HepG2 (cell line): ENCODE measurements around the gene EPSTI1. TPM values are rescaled to one million over a fixed set of nuclear protein-coding genes. Genes with fewer than 3 reads are reported as not detected.

Source experiments
- ATAC-seq: fragments of 200-7000 bp; cut with Tn5 transposase; 3 replicates; pipeline ENCODE4 v1.9.1; 2020; ENCODE audit warnings: mild to moderate bottlenecking, moderate library complexity
- BruUV-seq: library from RNA; stranded (reverse); fragments of 400-500 nt; replicated peaks from 2 replicates; lab custom pipeline; 2021; lab: Mats Ljungman, UMichigan
- CTCF ChIA-PET: fragments of 300-600 bp; formaldehyde crosslinking; extraction: SDS; loops from one replicate; lab custom pipeline; 2021; ENCODE audit warnings: low total read pairs, inconsistent platforms, low intra/inter-chr PET ratio; lab: Yijun Ruan, JAX
- POLR2A ChIA-PET: fragments of 350-600 bp; sonication (Branson Sonifier 250); formaldehyde crosslinking; loops from one replicate; lab custom pipeline; 2020; ENCODE audit warnings: antibody characterized with exemption, inconsistent platforms; lab: Yijun Ruan, JAX
- DNase-seq: peaks from one replicate; pipeline ENCODE4 v3.0.0-alpha.2; 2015; ENCODE audit warnings: low spot score
- FAIRE-seq: peaks from 3 replicates; lab custom pipeline; 2011; peaks lifted over from hg19 to GRCh38; lab: Jason Lieb, UNC
- H2AFZ ChIP-seq: one replicate; pipeline ENCODE4 v1.6.1; 2011; ENCODE audit warnings: low read length, inconsistent platforms
- H3K27ac ChIP-seq: fragments of 300-600 bp; 3 replicates; pipeline ENCODE4 v1.8.0; 2011; ENCODE audit warnings: mixed run types, mild to moderate bottlenecking, mixed read lengths, low read length, inconsistent platforms; ENCODE audit not compliant: insufficient read depth; ENCODE audit errors: extremely low read length
- H3K27me3 ChIP-seq, 2 experiments: fragments of 200-600 bp in 1 of 2; 2 replicates in 1 of 2; 3 replicates in 1 of 2; pipeline versions ENCODE4 v1.6.0 to v1.8.0; 2011; ENCODE audit warnings: low read length in 2 of 2, mild to moderate bottlenecking in 2 of 2, moderate library complexity in 2 of 2, inconsistent platforms in 1 of 2; ENCODE audit not compliant: insufficient read depth in 2 of 2, control insufficient read depth in 1 of 2
- H3K36me3 ChIP-seq, 2 experiments: fragments of 200-600 bp in 1 of 2; replicated peaks in 1 of 2; 2 replicates in 1 of 2; 3 replicates in 1 of 2; pipeline versions ENCODE4 v1.5.1 to v1.8.0; 2011; ENCODE audit warnings: low read length in 2 of 2, inconsistent platforms in 1 of 2; ENCODE audit not compliant: insufficient read depth in 2 of 2, control insufficient read depth in 1 of 2
- H3K4me1 ChIP-seq: 2 replicates; pipeline ENCODE4 v1.5.1; 2012; ENCODE audit warnings: low read length, inconsistent platforms; ENCODE audit not compliant: insufficient read depth
- H3K4me2 ChIP-seq: 2 replicates; pipeline ENCODE4 v1.6.0; 2011; ENCODE audit warnings: low read depth, low read length, inconsistent platforms
- H3K4me3 ChIP-seq, 3 experiments: fragments of 200-600 bp in 1 of 3; sonication (generic), shearing (Covaris generic) in 1 of 3; replicated peaks in 1 of 3; 2 replicates each; pipeline ENCODE4 v1.5.1; 2011 to 2016; ENCODE audit warnings: low read length in 3 of 3, inconsistent platforms in 2 of 3, low read depth in 2 of 3, mild to moderate bottlenecking in 2 of 3, control low read depth in 1 of 3, mixed read lengths in 1 of 3; ENCODE audit not compliant: insufficient read depth in 1 of 3
- H3K79me2 ChIP-seq: one replicate; pipeline ENCODE4 v1.6.1; 2011; ENCODE audit warnings: low read length, inconsistent platforms; ENCODE audit not compliant: insufficient read depth
- H3K9ac ChIP-seq: 2 replicates; pipeline ENCODE4 v1.6.0; 2011; ENCODE audit warnings: mild to moderate bottlenecking, low read depth, low read length, inconsistent platforms; ENCODE audit not compliant: insufficient read depth
- H3K9me3 ChIP-seq: 2 replicates; pipeline ENCODE4 v1.5.1; 2012; ENCODE audit warnings: mild to moderate bottlenecking, low read length
- H4K20me1 ChIP-seq: 2 replicates; pipeline ENCODE4 v1.6.0; 2011; ENCODE audit warnings: inconsistent platforms, mild to moderate bottlenecking, low read length, moderate library complexity; ENCODE audit not compliant: insufficient read depth
- ARHGAP35 ChIP-seq: sonication (generic); formaldehyde crosslinking; IDR thresholded peaks from 2 replicates; pipeline ENCODE4 v1.9.0; 2022; ENCODE audit warnings: mild to moderate bottlenecking, inconsistent platforms, moderate library complexity, missing genetic modification reagents, borderline replicate concordance
- CHD2 ChIP-seq: IDR thresholded peaks from 2 replicates; pipeline ENCODE4 v1.6.1; 2011; ENCODE audit warnings: low read depth, low read length, improper control_type of control experiment
- DMTF1 ChIP-seq: sonication (generic); formaldehyde crosslinking; IDR thresholded peaks from 2 replicates; pipeline ENCODE4 v1.4.0; 2020; ENCODE audit warnings: mild to moderate bottlenecking, missing genetic modification reagents
- DZIP1 ChIP-seq: sonication (generic); formaldehyde crosslinking; IDR thresholded peaks from 2 replicates; pipeline ENCODE4 v1.5.0; 2020; ENCODE audit warnings: mild to moderate bottlenecking, missing genetic modification reagents
- FOXM1 ChIP-seq: sonication (generic); formaldehyde crosslinking; IDR thresholded peaks from 2 replicates; pipeline ENCODE4 v1.5.0; 2020; ENCODE audit warnings: missing genetic modification reagents
- ONECUT2 ChIP-seq: sonication (generic); formaldehyde crosslinking; IDR thresholded peaks from 2 replicates; pipeline ENCODE4 v1.4.0; 2020; ENCODE audit warnings: missing genetic modification reagents
- TBL1XR1 ChIP-seq: fragments of 150-350 bp; IDR thresholded peaks from 2 replicates; pipeline ENCODE4 v1.6.1; 2014; ENCODE audit warnings: borderline replicate concordance, low read length; ENCODE audit not compliant: partially characterized antibody
- THAP8 ChIP-seq: sonication (generic); formaldehyde crosslinking; IDR thresholded peaks from 2 replicates; pipeline ENCODE4 v1.5.1; 2020; ENCODE audit warnings: missing genetic modification reagents, mild to moderate bottlenecking, borderline replicate concordance
- ZC3H13 ChIP-seq: sonication (generic); formaldehyde crosslinking; IDR thresholded peaks from 2 replicates; pipeline ENCODE4 v1.8.1; 2023; ENCODE audit warnings: mild to moderate bottlenecking, missing genetic modification reagents, moderate library complexity
- ZFP41 ChIP-seq: sonication (generic); formaldehyde crosslinking; IDR thresholded peaks from 2 replicates; pipeline ENCODE4 v1.4.0; 2020; ENCODE audit warnings: mild to moderate bottlenecking, missing genetic modification reagents, borderline replicate concordance
- ZNF280B ChIP-seq: sonication (generic); formaldehyde crosslinking; IDR thresholded peaks from 2 replicates; pipeline ENCODE4 v1.5.0; 2020; ENCODE audit warnings: missing genetic modification reagents, mild to moderate bottlenecking, borderline replicate concordance
- ZNF496 ChIP-seq: sonication (generic); formaldehyde crosslinking; IDR thresholded peaks from 2 replicates; pipeline ENCODE4 v1.8.1; 2023; ENCODE audit warnings: mild to moderate bottlenecking, moderate library complexity, missing genetic modification reagents; ENCODE audit not compliant: insufficient replicate concordance
- WGBS: methylation state at CpG from one replicate; pipeline ENCODE4 v1.1.6; 2017; ENCODE audit warnings: low lambda C conversion rate; 5-methylcytosine and 5-hydroxymethylcytosine counted together
- in situ Hi-C: cut with HindIII; loops from 2 replicates; pipeline ENCODE4 v1.10.0; 2017; ENCODE audit warnings: low pct_unique_long_range_greater_than_20kb; ENCODE audit not compliant: extremely low pct_ligation_motif_present
- intact Hi-C: fragments of 100-400 bp; cut with micrococcal nuclease; formaldehyde crosslinking; loops from one replicate; pipeline ENCODE4 v1.10.0; 2022; ENCODE audit not compliant: unreplicated experiment
- polyA plus RNA-seq, 8 experiments: library from polyadenylated mRNA; depleted of rRNA in 3 of 8; stranded (reverse) in 7 of 8; unstranded in 1 of 8; fragments of >200 nt; fragmentation: Illumina TruSeq in 4 of 8; extraction: Trizol in 4 of 8; gene quantifications; 2 replicates each; pipeline versions ENCODE4 v1.2.1 to v1.2.3, GENCODE V29; 2011 to 2016; ENCODE audit warnings: low read depth in 4 of 8, missing spikeins in 1 of 8, mixed read lengths in 1 of 8; ENCODE audit not compliant: insufficient read depth in 1 of 8
- total RNA-seq, 5 experiments: library from RNA; depleted of rRNA; stranded (reverse); fragments of >200 nt; fragmentation: Illumina TruSeq; extraction: Trizol; gene quantifications; 2 replicates each; pipeline ENCODE4 v1.2.3, GENCODE V29; 2016; ENCODE audit warnings: low read depth in 1 of 5

EPSTI1 gene
- total and polyA plus RNA-seq, 2 of the 13 experiments (the other 11 are each of a cell fraction or from before 2014, with no cell fraction given): 0.03 TPM; not detected in 1

GRCh38 chr13:42981853-42982252 is 10.2 kb downstream of the EPSTI1 start:
- H3K79me2 ChIP-seq: no peaks in the 10 kb centered on the region
- DNase-seq: no peak
- intact Hi-C loops: no loop called here
- H3K9ac ChIP-seq: no peak overlapping the region
- in situ Hi-C loops: no loop called here
- CTCF ChIA-PET: no interaction called here
- POLR2A ChIA-PET: no interaction called here
- H3K4me1 ChIP-seq: peaks cover 13% of the 10 kb centered on the region
- ATAC-seq: no peak
- no peaks in the 10 kb centered on the region for H3K9me3 ChIP-seq
- H3K4me3 ChIP-seq: no peak overlapping the region
- TF ChIP-seq ZC3H13 (CRISPR knock-in tag): no peak
- TF ChIP-seq CHD2: no peak
- TF ChIP-seq ARHGAP35: no peak
- no peak for TF ChIP-seq THAP8 (CRISPR knock-in tag)
- TF ChIP-seq ONECUT2 (CRISPR knock-in tag): no peak
- no peak for TF ChIP-seq ZNF496 (CRISPR knock-in tag)
- no peak for TF ChIP-seq ZFP41 (CRISPR knock-in tag)
- TF ChIP-seq ZNF280B (CRISPR knock-in tag): no peak
- no peak for TF ChIP-seq TBL1XR1
- TF ChIP-seq FOXM1 (CRISPR knock-in tag): no peak
- TF ChIP-seq DMTF1 (CRISPR knock-in tag): no peak
- no peak for TF ChIP-seq DZIP1 (CRISPR knock-in tag)
- BruUV-seq: no TSS peak
- H3K27me3 ChIP-seq: no peaks in the 10 kb centered on the region
- H3K4me2 ChIP-seq: no peak overlapping the region
- no peaks in the 10 kb centered on the region for H3K36me3 ChIP-seq
- FAIRE-seq: no peak
- no peaks in the 10 kb centered on the region for H4K20me1 ChIP-seq
- no peak overlapping the region for H2AFZ ChIP-seq
- 0% methylated on average over 1 of the region's 1 CpG for WGBS
- H3K27ac ChIP-seq: no peak overlapping the region
